ENCODE measurements around the gene ADGRL1. TPM values are rescaled to one million over a fixed set of nuclear protein-coding genes. Genes with fewer than 3 reads are reported as not detected.

Gene ADGRL1
- polyA plus RNA-seq, 2 donors = 4.7 to 11.1 TPM

GRCh38 chr19:14166999-14167575, 38.9 kb downstream of the ADGRL1 start:
- Histone ChIP-seq H3K36me3 (ENCODE audit: control insufficient read depth in 2 of 2, insufficient read depth in 2 of 2, low read length in 1 of 2) (peaks cover 0 to 24% of the 10 kb centered on the region in 2 donors), H3K4me3 (ENCODE audit: low read depth in 1 of 2, low read length in 2 of 2) (no peak overlapping the region), H3K9me3 (ENCODE audit: control insufficient read depth in 2 of 2, insufficient read depth in 1 of 2, low read depth in 1 of 2, low read length in 1 of 2) (no peaks in the 10 kb centered on the region), H3K4me1 (ENCODE audit: control insufficient read depth in 2 of 2, insufficient read depth in 2 of 2, low read length in 1 of 2) (no peaks in the 10 kb centered on the region), H3K27ac (ENCODE audit: low read depth in 2 of 2, low read length in 1 of 2) (no peak overlapping the region), H3K27me3 (ENCODE audit: control insufficient read depth in 1 of 2, insufficient read depth in 2 of 2, low read length in 2 of 2) (no peaks in the 10 kb centered on the region)
- 62 to 68% methylated on average over 12 of the region's 12 CpGs for WGBS, 2 donors

GRCh38 chr19:14165990-14166830, 39.8 kb downstream of the ADGRL1 start:
- 57 to 69% methylated on average over 20 of the region's 20 CpGs for WGBS, 2 donors
- Histone ChIP-seq H3K9me3 (ENCODE audit: control insufficient read depth in 2 of 2, insufficient read depth in 1 of 2, low read depth in 1 of 2, low read length in 1 of 2) (no peaks in the 10 kb centered on the region), H3K27ac (ENCODE audit: low read depth in 2 of 2, low read length in 1 of 2) (no peak overlapping the region), H3K4me3 (ENCODE audit: low read depth in 1 of 2, low read length in 2 of 2) (no peak overlapping the region), H3K4me1 (ENCODE audit: control insufficient read depth in 2 of 2, insufficient read depth in 2 of 2, low read length in 1 of 2) (no peaks in the 10 kb centered on the region), H3K36me3 (ENCODE audit: control insufficient read depth in 2 of 2, insufficient read depth in 2 of 2, low read length in 1 of 2) (peaks cover 0 to 18% of the 10 kb centered on the region in 2 donors), H3K27me3 (ENCODE audit: control insufficient read depth in 1 of 2, insufficient read depth in 2 of 2, low read length in 2 of 2) (no peaks in the 10 kb centered on the region)

DNA sequence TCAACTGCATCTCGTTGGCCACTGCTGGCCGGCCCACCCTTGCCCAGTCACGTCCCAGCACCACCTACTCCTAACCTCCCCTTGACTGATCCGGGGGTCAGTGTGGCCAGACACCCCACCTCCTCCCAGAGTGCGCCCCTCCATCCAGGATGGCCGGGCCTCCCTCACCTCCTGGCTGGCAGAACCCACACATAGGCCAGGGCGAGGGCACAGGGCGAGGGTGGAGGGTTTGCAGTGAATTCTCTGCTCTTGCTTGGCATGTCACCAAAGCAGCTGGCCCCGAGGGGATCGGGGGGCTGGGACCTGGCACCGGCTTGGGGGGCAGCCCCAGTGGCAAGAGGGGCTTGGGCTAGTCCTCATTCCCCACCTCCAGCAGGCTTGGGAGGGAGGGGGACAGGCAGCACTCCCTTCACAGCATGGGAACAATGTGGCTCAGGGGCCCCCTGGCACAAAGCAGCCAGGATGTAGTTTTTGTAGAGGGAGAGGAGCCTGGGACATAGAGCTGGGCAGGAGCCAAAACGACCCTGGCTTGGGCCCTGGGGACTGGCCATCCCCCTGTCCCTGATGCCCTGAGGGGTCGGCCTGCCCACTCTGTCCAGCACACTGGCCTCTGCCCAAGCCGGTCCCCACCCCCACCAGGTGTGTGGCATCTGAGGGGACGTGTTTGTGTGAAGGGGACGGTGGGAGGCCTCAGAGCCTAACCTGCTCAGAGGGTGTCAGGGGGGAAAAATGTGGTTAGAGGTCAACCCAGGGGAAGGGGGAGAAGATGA, 41.1 kb downstream of the ADGRL1 start:
- Histone ChIP-seq H3K4me1 (ENCODE audit: control insufficient read depth in 2 of 2, insufficient read depth in 2 of 2, low read length in 1 of 2) (no peaks in the 10 kb centered on the region), H3K4me3 (ENCODE audit: low read depth in 1 of 2, low read length in 2 of 2) (no peak overlapping the region), H3K9me3 (ENCODE audit: control insufficient read depth in 2 of 2, insufficient read depth in 1 of 2, low read depth in 1 of 2, low read length in 1 of 2) (no peaks in the 10 kb centered on the region), H3K36me3 (ENCODE audit: control insufficient read depth in 2 of 2, insufficient read depth in 2 of 2, low read length in 1 of 2) (peaks cover 0 to 13% of the 10 kb centered on the region in 2 donors), H3K27me3 (ENCODE audit: control insufficient read depth in 1 of 2, insufficient read depth in 2 of 2, low read length in 2 of 2) (no peaks in the 10 kb centered on the region), H3K27ac (ENCODE audit: low read depth in 2 of 2, low read length in 1 of 2) (no peak overlapping the region)
- 79 to 83% methylated on average over 16 of the region's 16 CpGs for WGBS, 2 donors

DNA sequence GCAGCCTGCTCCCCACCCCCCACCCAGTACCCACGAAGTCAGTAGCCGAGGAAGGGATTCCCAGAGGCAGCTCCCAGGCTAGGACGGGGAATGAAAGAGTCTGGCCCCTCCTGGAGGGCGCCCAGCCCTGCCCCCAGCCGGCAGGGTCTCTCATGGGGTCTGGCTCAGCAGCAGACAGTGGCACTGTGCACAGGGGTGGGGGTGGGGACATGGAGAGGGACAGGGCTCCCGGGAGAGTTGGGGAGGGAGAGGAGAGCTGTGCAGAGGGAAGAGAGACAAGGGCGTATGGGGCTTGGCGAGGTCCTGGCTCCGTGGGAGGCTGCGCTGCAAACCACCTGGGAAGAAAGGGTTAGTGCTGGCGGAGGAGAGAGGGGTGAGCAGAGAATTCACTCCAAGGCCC, 41.9 kb downstream of the ADGRL1 start:
- H3K36me3 ChIP-seq (ENCODE audit: control insufficient read depth in 2 of 2, insufficient read depth in 2 of 2, low read length in 1 of 2) = peaks cover 0 to 13% of the 10 kb centered on the region in 2 donors
- 78% methylated on average over 11 of the region's 11 CpGs for WGBS, 2 donors
- no peak overlapping the region for H3K27ac ChIP-seq (ENCODE audit: low read depth in 2 of 2, low read length in 1 of 2)
- H3K9me3 ChIP-seq (ENCODE audit: control insufficient read depth in 2 of 2, insufficient read depth in 1 of 2, low read depth in 1 of 2, low read length in 1 of 2) = no peaks in the 10 kb centered on the region
- H3K4me3 ChIP-seq (ENCODE audit: low read depth in 1 of 2, low read length in 2 of 2) = no peak overlapping the region
- H3K27me3 ChIP-seq (ENCODE audit: control insufficient read depth in 1 of 2, insufficient read depth in 2 of 2, low read length in 2 of 2) = no peaks in the 10 kb centered on the region
- H3K4me1 ChIP-seq (ENCODE audit: control insufficient read depth in 2 of 2, insufficient read depth in 2 of 2, low read length in 1 of 2) = no peaks in the 10 kb centered on the region

DNA sequence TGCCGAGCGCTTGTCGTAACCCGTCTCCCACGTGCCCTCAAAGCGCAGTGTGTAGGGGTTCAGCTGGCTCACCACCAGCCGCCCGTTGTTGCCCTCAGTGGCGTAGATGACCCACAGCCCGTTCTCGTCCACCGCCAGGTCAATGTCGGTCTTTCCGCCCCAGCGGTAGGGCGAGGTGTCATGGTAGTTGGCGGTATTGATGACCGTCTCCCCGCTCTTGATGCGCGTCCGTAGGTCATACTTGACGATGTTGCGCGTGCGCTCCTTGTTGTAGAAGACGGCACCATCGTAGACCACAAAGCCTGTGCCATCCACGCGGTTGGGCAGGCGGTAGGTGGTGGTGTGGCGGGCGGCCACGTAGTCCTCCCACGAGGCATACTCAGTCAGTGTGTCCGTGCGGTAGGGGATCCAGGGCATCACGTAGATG, 43.1 kb downstream of the ADGRL1 start:
- H3K27ac ChIP-seq (ENCODE audit: low read depth in 2 of 2, low read length in 1 of 2) = no peak overlapping the region
- H3K4me1 ChIP-seq (ENCODE audit: control insufficient read depth in 2 of 2, insufficient read depth in 2 of 2, low read length in 1 of 2) = no peaks in the 10 kb centered on the region
- H3K36me3 ChIP-seq (ENCODE audit: control insufficient read depth in 2 of 2, insufficient read depth in 2 of 2, low read length in 1 of 2) = peaks cover 0 to 17% of the 10 kb centered on the region in 2 donors
- 97 to 98% methylated on average over 38 of the region's 38 CpGs for WGBS, 2 donors
- H3K9me3 ChIP-seq (ENCODE audit: control insufficient read depth in 2 of 2, insufficient read depth in 1 of 2, low read depth in 1 of 2, low read length in 1 of 2) = no peaks in the 10 kb centered on the region
- H3K27me3 ChIP-seq (ENCODE audit: control insufficient read depth in 1 of 2, insufficient read depth in 2 of 2, low read length in 2 of 2) = no peaks in the 10 kb centered on the region
- no peak overlapping the region for H3K4me3 ChIP-seq (ENCODE audit: low read depth in 1 of 2, low read length in 2 of 2)

- Histone ChIP-seq H3K4me3 (ENCODE audit: low read depth in 1 of 2, low read length in 2 of 2) (no peak overlapping the region), H3K27ac (ENCODE audit: low read depth in 2 of 2, low read length in 1 of 2) (no peak overlapping the region), H3K36me3 (ENCODE audit: control insufficient read depth in 2 of 2, insufficient read depth in 2 of 2, low read length in 1 of 2) (peaks cover 7 to 30% of the 10 kb centered on the region in 2 donors), H3K9me3 (ENCODE audit: control insufficient read depth in 2 of 2, insufficient read depth in 1 of 2, low read depth in 1 of 2, low read length in 1 of 2) (no peaks in the 10 kb centered on the region), H3K4me1 (ENCODE audit: control insufficient read depth in 2 of 2, insufficient read depth in 2 of 2, low read length in 1 of 2) (no peaks in the 10 kb centered on the region), H3K27me3 (ENCODE audit: control insufficient read depth in 1 of 2, insufficient read depth in 2 of 2, low read length in 2 of 2) (no peaks in the 10 kb centered on the region)
- 91 to 94% methylated on average over 17 to 19 of the region's 19 CpGs for WGBS, 2 donors
These were observed 44.7 kb downstream of the ADGRL1 start for GRCh38 chr19:14161305-14161704.

- Histone ChIP-seq H3K9me3 (ENCODE audit: control insufficient read depth in 2 of 2, insufficient read depth in 1 of 2, low read depth in 1 of 2, low read length in 1 of 2) (peaks cover 0 to 2% of the 10 kb centered on the region in 2 donors), H3K4me1 (ENCODE audit: control insufficient read depth in 2 of 2, insufficient read depth in 2 of 2, low read length in 1 of 2) (no peaks in the 10 kb centered on the region), H3K4me3 (ENCODE audit: low read depth in 1 of 2, low read length in 2 of 2) (no peak overlapping the region), H3K27ac (ENCODE audit: low read depth in 2 of 2, low read length in 1 of 2) (no peak overlapping the region), H3K27me3 (ENCODE audit: control insufficient read depth in 1 of 2, insufficient read depth in 2 of 2, low read length in 2 of 2) (no peaks in the 10 kb centered on the region), H3K36me3 (ENCODE audit: control insufficient read depth in 2 of 2, insufficient read depth in 2 of 2, low read length in 1 of 2) (peaks cover 7 to 36% of the 10 kb centered on the region in 2 donors)
- WGBS, 2 donors = 83 to 84% methylated on average over 24 to 25 of the region's 25 CpGs
These were observed 45.8 kb downstream of the ADGRL1 start for GRCh38 chr19:14160017-14160703.

DNA sequence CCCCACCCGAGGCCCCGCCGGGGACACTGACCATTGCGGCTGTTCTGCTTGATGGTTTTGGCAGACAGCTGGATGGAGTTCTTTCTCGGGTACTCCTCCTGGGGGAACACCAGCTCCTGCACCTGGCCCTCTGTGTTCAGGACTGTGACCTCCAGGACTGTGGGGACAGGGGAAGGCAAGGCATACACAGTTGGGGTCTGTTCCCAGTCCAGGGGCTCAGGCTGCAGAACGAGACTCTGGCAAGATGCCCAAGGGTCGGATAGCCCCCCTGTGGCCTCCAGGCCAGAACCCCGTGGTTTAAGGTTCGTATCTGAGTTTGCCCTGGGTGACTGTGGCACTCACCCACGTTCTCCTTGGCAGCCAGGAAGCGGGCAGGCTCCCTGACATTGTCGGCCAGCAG, 46.9 kb downstream of the ADGRL1 start:
- Histone ChIP-seq H3K27me3 (ENCODE audit: control insufficient read depth in 1 of 2, insufficient read depth in 2 of 2, low read length in 2 of 2) (no peaks in the 10 kb centered on the region), H3K27ac (ENCODE audit: low read depth in 2 of 2, low read length in 1 of 2) (no peak overlapping the region), H3K4me1 (ENCODE audit: control insufficient read depth in 2 of 2, insufficient read depth in 2 of 2, low read length in 1 of 2) (no peaks in the 10 kb centered on the region), H3K36me3 (ENCODE audit: control insufficient read depth in 2 of 2, insufficient read depth in 2 of 2, low read length in 1 of 2) (peaks cover 7 to 39% of the 10 kb centered on the region in 2 donors), H3K9me3 (ENCODE audit: control insufficient read depth in 2 of 2, insufficient read depth in 1 of 2, low read depth in 1 of 2, low read length in 1 of 2) (peaks cover 0 to 2% of the 10 kb centered on the region in 2 donors), H3K4me3 (ENCODE audit: low read depth in 1 of 2, low read length in 2 of 2) (no peak overlapping the region)
- WGBS, 2 donors = 62 to 69% methylated on average over 12 of the region's 12 CpGs
